H1 (cell line): ENCODE results near the gene FGGY. TPM values are rescaled to one million over a fixed set of nuclear protein-coding genes. Genes with fewer than 3 reads are reported as not detected.

Source experiments
- CEBPB ChIP-seq: IDR thresholded peaks from 2 replicates; pipeline ENCODE4 v1.6.1; 2012; ENCODE audit warnings: low read depth, low read length
- CHD7 ChIP-seq: fragments of 300-600 bp; sonication (generic); IDR thresholded peaks from 2 replicates; pipeline ENCODE4 v1.7.1; 2012; ENCODE audit warnings: low read length, moderate library complexity, mild to moderate bottlenecking, inconsistent platforms; ENCODE audit not compliant: insufficient replicate concordance
- CREB1 ChIP-seq: IDR thresholded peaks from 2 replicates; pipeline ENCODE4 v1.6.1; 2012; ENCODE audit warnings: inconsistent platforms
- CTBP2 ChIP-seq: IDR thresholded peaks from 2 replicates; pipeline ENCODE4 v1.7.0; 2011; ENCODE audit warnings: borderline replicate concordance, mild to moderate bottlenecking, moderate library complexity, mixed read lengths, low read length; ENCODE audit not compliant: insufficient read depth, insufficient read length
- SAP30 ChIP-seq: fragments of 300-600 bp; sonication (generic); IDR thresholded peaks from 2 replicates; pipeline ENCODE4 v1.7.1; 2012; ENCODE audit warnings: low read length, moderate library complexity, mild to moderate bottlenecking, inconsistent platforms; ENCODE audit not compliant: insufficient read depth, insufficient replicate concordance
- polyA plus RNA-seq, 7 experiments: library from polyadenylated mRNA; depleted of rRNA in 3 of 7; stranded (reverse) in 5 of 7; unstranded in 2 of 7; fragments of >200 nt in 5 of 7; fragments of 200-250 nt in 2 of 7; gene quantifications; 1 replicate in 5 of 7; 2 replicates in 1 of 7; 4 replicates in 1 of 7; pipeline versions ENCODE4 v1.2.1 to v1.2.3, GENCODE V29; 2011 to 2013; ENCODE audit warnings: missing spikeins in 2 of 7, mixed read lengths in 2 of 7
- total RNA-seq: library from RNA; stranded (reverse); fragmentation: NEBNext Ultra II Directional; extraction: Animal tissue kit (Norgen Biotek cat#: 25700); gene quantifications from 2 replicates; pipeline ENCODE4 v1.2.1, GENCODE V29; 2021

FGGY gene
- total and polyA plus RNA-seq, 2 of the 8 experiments (the other 6 are each of a cell fraction or from before 2014, with no cell fraction given) = 10.3 to 12.5 TPM

- TF ChIP-seq CHD7 = no peak
- no peak for TF ChIP-seq CEBPB
- TF ChIP-seq CREB1 = no peak
- TF ChIP-seq CTBP2 = no peak
- no peak for TF ChIP-seq SAP30
These were observed 116.4 kb downstream of the FGGY start (continued) for GRCh38 chr1:59413327-59413720.
